ENCODE results near the gene TENT5C. TPM values are rescaled to one million over a fixed set of nuclear protein-coding genes. Genes with fewer than 3 reads are reported as not detected.

The TENT5C gene
- polyA plus RNA-seq, 5 donors = 11.7 to 23.0 (median 15.7) TPM

- DNase-seq = peak; percentile 48 to 51
Observed at GRCh38 chr1:117632269-117633067, 26.6 kb downstream of the TENT5C start.

- no peak for DNase-seq
Observed at GRCh38 chr1:117633068-117633345, 27.2 kb downstream of the TENT5C start.

GRCh38 chr1:117633423-117633822, 27.6 kb downstream of the TENT5C start:
- DNase-seq = no peak

- DNase-seq = no peak
Observed at GRCh38 chr1:117633936-117634335, 28.1 kb downstream of the TENT5C start.

GRCh38 chr1:117634631-117635030, 28.8 kb downstream of the TENT5C start:
- DNase-seq = no peak

GRCh38 chr1:117635805-117636204, 30.0 kb downstream of the TENT5C start:
- no peak for DNase-seq

- no peak for DNase-seq
Observed at GRCh38 chr1:117636637-117637425, 31.0 kb downstream of the TENT5C start.

GRCh38 chr1:117638141-117638540, 32.3 kb downstream of the TENT5C start:
- no peak for DNase-seq

- DNase-seq = no peak
Observed at GRCh38 chr1:117638759-117639158, 32.9 kb downstream of the TENT5C start.

- DNase-seq = no peak
Observed at GRCh38 chr1:117639741-117640140, 33.9 kb downstream of the TENT5C start.

- no peak for DNase-seq
Observed at GRCh38 chr1:117641536-117641935, 35.7 kb downstream of the TENT5C start.

- no peak for DNase-seq
Observed at GRCh38 chr1:117642963-117643362, 37.1 kb downstream of the TENT5C start.

- no peak for DNase-seq
Observed at GRCh38 chr1:117643601-117644000, 37.8 kb downstream of the TENT5C start.

- no peak for DNase-seq
Observed at GRCh38 chr1:117644696-117645311, 39.0 kb downstream of the TENT5C start.

- DNase-seq = no peak
Observed at GRCh38 chr1:117645343-117645742, 39.5 kb downstream of the TENT5C start.

GRCh38 chr1:117646007-117646811, 40.4 kb downstream of the TENT5C start:
- DNase-seq = no peak

GRCh38 chr1:117646956-117647355, 41.1 kb downstream of the TENT5C start:
- no peak for DNase-seq

GRCh38 chr1:117648015-117648414, 42.2 kb downstream of the TENT5C start:
- no peak for DNase-seq

GRCh38 chr1:117650840-117651568, 45.2 kb downstream of the TENT5C start:
- no peak for DNase-seq

- no peak for DNase-seq
Observed at GRCh38 chr1:117651616-117652015, 45.8 kb downstream of the TENT5C start.

- no peak for DNase-seq
Observed at GRCh38 chr1:117652421-117652820, 46.6 kb downstream of the TENT5C start.
